ENCODE results near the gene ARMC7. TPM values are rescaled to one million over a fixed set of nuclear protein-coding genes. Genes with fewer than 3 reads are reported as not detected.
"Not testable (repeated sequence)": the region's sequence is repeated elsewhere in the genome, so short reads cannot be mapped to it uniquely, and the experiment has no call there.

ARMC7 gene
- total and polyA plus RNA-seq, 10 donors, result 7.8 to 19.2 (median 14.4) TPM

- peaks cover 0 to 29% (median 23%) of the 10 kb centered on the region in 6 donors for H3K36me3 ChIP-seq
- no peaks in the 10 kb centered on the region for H3K27me3 ChIP-seq (replicated peaks in 1 of 7)
- 18 to 41% (median 31%) methylated on average over 4 of the region's 4 CpGs for WGBS, 5 donors
- no peak for TF ChIP-seq POLR2A (IDR thresholded peaks at IDR 0.05)
- TF ChIP-seq, protein P1, sequence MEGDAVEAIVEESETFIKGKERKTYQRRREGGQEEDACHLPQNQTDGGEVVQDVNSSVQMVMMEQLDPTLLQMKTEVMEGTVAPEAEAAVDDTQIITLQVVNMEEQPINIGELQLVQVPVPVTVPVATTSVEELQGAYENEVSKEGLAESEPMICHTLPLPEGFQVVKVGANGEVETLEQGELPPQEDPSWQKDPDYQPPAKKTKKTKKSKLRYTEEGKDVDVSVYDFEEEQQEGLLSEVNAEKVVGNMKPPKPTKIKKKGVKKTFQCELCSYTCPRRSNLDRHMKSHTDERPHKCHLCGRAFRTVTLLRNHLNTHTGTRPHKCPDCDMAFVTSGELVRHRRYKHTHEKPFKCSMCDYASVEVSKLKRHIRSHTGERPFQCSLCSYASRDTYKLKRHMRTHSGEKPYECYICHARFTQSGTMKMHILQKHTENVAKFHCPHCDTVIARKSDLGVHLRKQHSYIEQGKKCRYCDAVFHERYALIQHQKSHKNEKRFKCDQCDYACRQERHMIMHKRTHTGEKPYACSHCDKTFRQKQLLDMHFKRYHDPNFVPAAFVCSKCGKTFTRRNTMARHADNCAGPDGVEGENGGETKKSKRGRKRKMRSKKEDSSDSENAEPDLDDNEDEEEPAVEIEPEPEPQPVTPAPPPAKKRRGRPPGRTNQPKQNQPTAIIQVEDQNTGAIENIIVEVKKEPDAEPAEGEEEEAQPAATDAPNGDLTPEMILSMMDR (IDR thresholded peaks at IDR 0.05 in 8 of 11, conservative IDR thresholded peaks at IDR 0.05 in 3 of 11), result no peak
- TF ChIP-seq POLR2AphosphoS5 (IDR thresholded peaks at IDR 0.05), result no peak
- peaks cover 0 to 21% (median 2%) of the 10 kb centered on the region in 6 donors for H3K4me1 ChIP-seq
- DNase-seq, result peak; percentile 17
- no peak overlapping the region for H3K4me3 ChIP-seq
- H3K27ac ChIP-seq, result peak overlapping the region in 1 of 8 donors; percentile 22
- intact Hi-C loops (cut with DNase I; ENCODE audit: low total_unique reads), result no loop called here
- H3K9me3 ChIP-seq, result no peaks in the 10 kb centered on the region
Measured at GRCh38 chr17:75067856-75068255, 41.9 kb upstream of the ARMC7 start.

DNA sequence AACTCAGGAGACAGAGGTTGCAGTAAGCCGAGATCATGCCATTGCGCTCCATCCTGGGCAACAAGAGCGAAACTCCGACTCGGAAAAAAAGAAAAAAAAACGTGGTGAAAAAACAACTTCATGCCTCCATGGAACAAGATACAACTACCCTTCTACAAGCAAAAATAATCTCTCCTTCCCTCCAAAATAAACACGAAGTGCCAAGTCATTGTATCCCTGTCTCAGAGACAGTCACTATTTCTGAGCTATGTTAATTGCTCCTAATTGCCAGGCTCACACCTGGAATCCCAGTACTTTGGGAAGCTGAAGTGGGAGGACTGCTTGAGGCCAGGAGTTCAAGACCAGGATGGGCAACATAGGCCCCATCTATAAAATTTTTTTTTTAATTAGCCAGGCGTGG is 41.0 kb upstream of the ARMC7 start:
- H3K36me3 ChIP-seq, result peaks cover 0 to 20% (median 14%) of the 10 kb centered on the region in 6 donors
- H3K9me3 ChIP-seq, result no peaks in the 10 kb centered on the region
- TF ChIP-seq POLR2AphosphoS5 (IDR thresholded peaks at IDR 0.05) (no peak), POLR2A (IDR thresholded peaks at IDR 0.05) (no peak)
- TF ChIP-seq, protein P1 (IDR thresholded peaks at IDR 0.05 in 8 of 11, conservative IDR thresholded peaks at IDR 0.05 in 3 of 11), result no peak
- H3K4me3 ChIP-seq, result no peak overlapping the region
- WGBS, 5 donors, result 85 to 90% (median 86%) methylated on average over 8 of the region's 8 CpGs
- DNase-seq, result no peak
- no peaks in the 10 kb centered on the region for H3K27me3 ChIP-seq (replicated peaks in 1 of 7)
- peaks cover 0 to 23% (median 2%) of the 10 kb centered on the region in 6 donors for H3K4me1 ChIP-seq
- no peak overlapping the region for H3K27ac ChIP-seq
- intact Hi-C loops (cut with DNase I; ENCODE audit: low total_unique reads), result no loop called here

- Histone ChIP-seq H3K27me3 (replicated peaks in 1 of 7) (no peaks in the 10 kb centered on the region), H3K4me1 (peaks cover 0 to 33% (median 2%) of the 10 kb centered on the region in 6 donors)
- intact Hi-C loops (cut with DNase I; ENCODE audit: low total_unique reads), result no loop called here
Measured at GRCh38 chr17:75069783-75070182, 40.0 kb upstream of the ARMC7 start.

DNA sequence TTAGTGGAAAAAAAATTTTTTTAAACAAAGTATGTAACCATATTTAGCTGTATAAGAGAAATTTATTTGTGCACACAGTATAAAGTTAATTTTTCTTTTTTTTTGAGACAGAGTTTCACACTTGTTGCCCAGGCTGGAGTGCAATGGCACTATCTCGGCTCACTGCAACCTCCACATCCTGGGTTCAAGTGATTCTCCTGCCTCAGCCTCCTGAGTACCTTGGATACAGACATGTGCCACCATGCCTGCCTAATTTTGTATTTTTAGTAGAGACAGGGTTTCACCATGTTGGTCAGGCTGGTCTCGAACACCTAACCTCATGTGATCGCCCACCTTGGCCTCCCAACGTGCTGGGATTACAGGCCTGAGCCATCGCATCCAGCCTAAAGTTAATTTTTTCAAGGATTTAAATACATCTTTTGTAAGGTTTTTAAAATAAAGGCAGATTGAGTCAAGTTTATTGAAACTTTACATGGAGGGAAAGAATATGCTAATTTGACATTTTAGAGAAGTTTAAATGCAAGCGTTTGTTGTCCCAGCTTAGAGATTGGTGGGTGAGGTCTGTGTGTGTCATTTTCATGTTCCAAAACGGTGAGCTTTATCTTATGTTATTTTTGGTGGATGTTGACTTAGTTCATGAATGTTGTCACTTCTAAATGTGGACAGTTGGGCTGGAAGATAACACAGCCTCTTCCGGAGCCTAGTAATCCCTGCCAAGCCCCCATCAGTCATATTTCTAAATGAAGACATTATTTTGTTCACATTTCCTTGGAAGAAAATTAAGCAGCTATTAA is 38.1 kb upstream of the ARMC7 start:
- H3K9me3 ChIP-seq; H3K36me3 ChIP-seq; H3K27me3 ChIP-seq (replicated peaks in 1 of 7); H3K27ac ChIP-seq; DNase-seq; H3K4me3 ChIP-seq; intact Hi-C loops (cut with DNase I; ENCODE audit: low total_unique reads): not testable (repeated sequence)
- WGBS, 5 donors, result 84 to 89% (median 88%) methylated on average over 8 of the region's 8 CpGs
- H3K4me1 ChIP-seq, result peaks cover 0 to 37% (median 6%) of the 10 kb centered on the region in 6 donors

More at GRCh38 chr17:75069783-75070182, 40.0 kb upstream of the ARMC7 start:
- 88 to 95% (median 92%) methylated on average over 2 of the region's 2 CpGs for WGBS, 5 donors
- TF ChIP-seq, protein P1 (IDR thresholded peaks at IDR 0.05 in 8 of 11, conservative IDR thresholded peaks at IDR 0.05 in 3 of 11), result peak in 3 of 11 experiments; percentile 11 to 24 (median 13)
- no peak for TF ChIP-seq POLR2AphosphoS5 (IDR thresholded peaks at IDR 0.05)
- Histone ChIP-seq H3K27ac (no peak overlapping the region), H3K36me3 (peaks cover 0 to 9% (median 4%) of the 10 kb centered on the region in 6 donors), H3K4me3 (no peak overlapping the region), H3K9me3 (no peaks in the 10 kb centered on the region)
- peak; percentile 33 for DNase-seq

GRCh38 chr17:75072909-75073308 is 36.9 kb upstream of the ARMC7 start:
- DNase-seq; H3K27ac ChIP-seq; H3K36me3 ChIP-seq; intact Hi-C loops (cut with DNase I; ENCODE audit: low total_unique reads); H3K9me3 ChIP-seq; H3K27me3 ChIP-seq (replicated peaks in 1 of 7); H3K4me3 ChIP-seq: not testable (repeated sequence)
- WGBS, 5 donors, result 94 to 99% (median 98%) methylated on average over 5 of the region's 5 CpGs
- H3K4me1 ChIP-seq, result peaks cover 7 to 45% (median 18%) of the 10 kb centered on the region in 6 donors

Measured in spleen (tissue), 11 donors.